ENCODE results near the gene FBN1. TPM values are rescaled to one million over a fixed set of nuclear protein-coding genes. Genes with fewer than 3 reads are reported as not detected.

FBN1 gene
- total RNA-seq, 1 experiment from 2014 or later = 5.2 TPM

GRCh38 chr15:48520376-48521155, 124.9 kb downstream of the FBN1 start:
- no peak overlapping the region for H3K4me3 Mint-ChIP-seq
- no peak overlapping the region for H3K27ac Mint-ChIP-seq
- TF ChIP-seq HMGA2 (CRISPR knock-in tag; IDR thresholded peaks at IDR 0.05) = no peak
- TF ChIP-seq, protein P1, sequence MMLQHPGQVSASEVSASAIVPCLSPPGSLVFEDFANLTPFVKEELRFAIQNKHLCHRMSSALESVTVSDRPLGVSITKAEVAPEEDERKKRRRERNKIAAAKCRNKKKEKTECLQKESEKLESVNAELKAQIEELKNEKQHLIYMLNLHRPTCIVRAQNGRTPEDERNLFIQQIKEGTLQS (CRISPR knock-in tag; conservative IDR thresholded peaks at IDR 0.05) = no peak
- no peak for TF ChIP-seq ZNF219 (CRISPR knock-in tag; IDR thresholded peaks at IDR 0.05; ENCODE audit: borderline replicate concordance)
- TF ChIP-seq ATF1 (CRISPR knock-in tag; IDR thresholded peaks at IDR 0.05) = no peak
- TF ChIP-seq GABPB1 (CRISPR knock-in tag; IDR thresholded peaks at IDR 0.05) = no peak
- no peak for TF ChIP-seq NFYB (CRISPR knock-in tag; conservative IDR thresholded peaks at IDR 0.05; ENCODE audit: low read depth)
- TF ChIP-seq ZNF416 (CRISPR knock-in tag; IDR thresholded peaks at IDR 0.05) = no peak
- TF ChIP-seq, protein P2, sequence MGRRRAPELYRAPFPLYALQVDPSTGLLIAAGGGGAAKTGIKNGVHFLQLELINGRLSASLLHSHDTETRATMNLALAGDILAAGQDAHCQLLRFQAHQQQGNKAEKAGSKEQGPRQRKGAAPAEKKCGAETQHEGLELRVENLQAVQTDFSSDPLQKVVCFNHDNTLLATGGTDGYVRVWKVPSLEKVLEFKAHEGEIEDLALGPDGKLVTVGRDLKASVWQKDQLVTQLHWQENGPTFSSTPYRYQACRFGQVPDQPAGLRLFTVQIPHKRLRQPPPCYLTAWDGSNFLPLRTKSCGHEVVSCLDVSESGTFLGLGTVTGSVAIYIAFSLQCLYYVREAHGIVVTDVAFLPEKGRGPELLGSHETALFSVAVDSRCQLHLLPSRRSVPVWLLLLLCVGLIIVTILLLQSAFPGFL (CRISPR knock-in tag; IDR thresholded peaks at IDR 0.05; ENCODE audit: borderline replicate concordance) = no peak
- TF ChIP-seq, protein P3, sequence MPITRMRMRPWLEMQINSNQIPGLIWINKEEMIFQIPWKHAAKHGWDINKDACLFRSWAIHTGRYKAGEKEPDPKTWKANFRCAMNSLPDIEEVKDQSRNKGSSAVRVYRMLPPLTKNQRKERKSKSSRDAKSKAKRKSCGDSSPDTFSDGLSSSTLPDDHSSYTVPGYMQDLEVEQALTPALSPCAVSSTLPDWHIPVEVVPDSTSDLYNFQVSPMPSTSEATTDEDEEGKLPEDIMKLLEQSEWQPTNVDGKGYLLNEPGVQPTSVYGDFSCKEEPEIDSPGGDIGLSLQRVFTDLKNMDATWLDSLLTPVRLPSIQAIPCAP (CRISPR knock-in tag; IDR thresholded peaks at IDR 0.05) = no peak
- TF ChIP-seq FOXK1 (CRISPR knock-in tag; IDR thresholded peaks at IDR 0.05) = no peak
- no peak for TF ChIP-seq USF1 (CRISPR knock-in tag; IDR thresholded peaks at IDR 0.05)
- TF ChIP-seq SOX15 (CRISPR knock-in tag; IDR thresholded peaks at IDR 0.05) = no peak
- TF ChIP-seq, protein P4, sequence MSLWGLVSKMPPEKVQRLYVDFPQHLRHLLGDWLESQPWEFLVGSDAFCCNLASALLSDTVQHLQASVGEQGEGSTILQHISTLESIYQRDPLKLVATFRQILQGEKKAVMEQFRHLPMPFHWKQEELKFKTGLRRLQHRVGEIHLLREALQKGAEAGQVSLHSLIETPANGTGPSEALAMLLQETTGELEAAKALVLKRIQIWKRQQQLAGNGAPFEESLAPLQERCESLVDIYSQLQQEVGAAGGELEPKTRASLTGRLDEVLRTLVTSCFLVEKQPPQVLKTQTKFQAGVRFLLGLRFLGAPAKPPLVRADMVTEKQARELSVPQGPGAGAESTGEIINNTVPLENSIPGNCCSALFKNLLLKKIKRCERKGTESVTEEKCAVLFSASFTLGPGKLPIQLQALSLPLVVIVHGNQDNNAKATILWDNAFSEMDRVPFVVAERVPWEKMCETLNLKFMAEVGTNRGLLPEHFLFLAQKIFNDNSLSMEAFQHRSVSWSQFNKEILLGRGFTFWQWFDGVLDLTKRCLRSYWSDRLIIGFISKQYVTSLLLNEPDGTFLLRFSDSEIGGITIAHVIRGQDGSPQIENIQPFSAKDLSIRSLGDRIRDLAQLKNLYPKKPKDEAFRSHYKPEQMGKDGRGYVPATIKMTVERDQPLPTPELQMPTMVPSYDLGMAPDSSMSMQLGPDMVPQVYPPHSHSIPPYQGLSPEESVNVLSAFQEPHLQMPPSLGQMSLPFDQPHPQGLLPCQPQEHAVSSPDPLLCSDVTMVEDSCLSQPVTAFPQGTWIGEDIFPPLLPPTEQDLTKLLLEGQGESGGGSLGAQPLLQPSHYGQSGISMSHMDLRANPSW (CRISPR knock-in tag; conservative IDR thresholded peaks at IDR 0.05; ENCODE audit: low read depth) = no peak
- TF ChIP-seq ZNF138 (CRISPR knock-in tag; conservative IDR thresholded peaks at IDR 0.05) = no peak
- no peak for TF ChIP-seq ZBTB21 (CRISPR knock-in tag; IDR thresholded peaks at IDR 0.05; ENCODE audit: borderline replicate concordance)
- POLR2A ChIA-PET = no interaction called here
- no peaks in the 10 kb centered on the region for H3K36me3 Mint-ChIP-seq
- DNase-seq (ENCODE audit: low spot score) (peak; percentile 68), ATAC-seq (peak; percentile 99)
- no peaks in the 10 kb centered on the region for H3K27me3 Mint-ChIP-seq (ENCODE audit: low read depth)
- peaks cover 4% of the 10 kb centered on the region; the same call in 1 of the 2 replicates for H3K9me3 Mint-ChIP-seq
- peaks cover 5% of the 10 kb centered on the region for H3K4me1 Mint-ChIP-seq
- CTCF ChIA-PET = interaction anchor here (0.6 to 2.7 kb wide), 13 partner anchors 8 to 291 kb away, joined by 3 to 31 read pairs (median 5); no protein-coding TSS in a partner anchor

GRCh38 chr15:48516121-48516520, 129.4 kb downstream of the FBN1 start:
- Mint-ChIP-seq H3K9me3 (peaks cover 3% of the 10 kb centered on the region), H3K36me3 (no peaks in the 10 kb centered on the region), H3K4me3 (no peak overlapping the region), H3K27me3 (ENCODE audit: low read depth) (no peaks in the 10 kb centered on the region), H3K4me1 (peaks cover 5% of the 10 kb centered on the region), H3K27ac (no peak overlapping the region)
- CTCF ChIA-PET = interaction anchor here (1.5 kb wide), 1 partner anchor 9 kb away, joined by 6 read pairs; no protein-coding TSS in a partner anchor
- DNase-seq (ENCODE audit: low spot score) = no peak
- POLR2A ChIA-PET = no interaction called here
- ATAC-seq = no peak
- TF ChIP-seq, protein P5, sequence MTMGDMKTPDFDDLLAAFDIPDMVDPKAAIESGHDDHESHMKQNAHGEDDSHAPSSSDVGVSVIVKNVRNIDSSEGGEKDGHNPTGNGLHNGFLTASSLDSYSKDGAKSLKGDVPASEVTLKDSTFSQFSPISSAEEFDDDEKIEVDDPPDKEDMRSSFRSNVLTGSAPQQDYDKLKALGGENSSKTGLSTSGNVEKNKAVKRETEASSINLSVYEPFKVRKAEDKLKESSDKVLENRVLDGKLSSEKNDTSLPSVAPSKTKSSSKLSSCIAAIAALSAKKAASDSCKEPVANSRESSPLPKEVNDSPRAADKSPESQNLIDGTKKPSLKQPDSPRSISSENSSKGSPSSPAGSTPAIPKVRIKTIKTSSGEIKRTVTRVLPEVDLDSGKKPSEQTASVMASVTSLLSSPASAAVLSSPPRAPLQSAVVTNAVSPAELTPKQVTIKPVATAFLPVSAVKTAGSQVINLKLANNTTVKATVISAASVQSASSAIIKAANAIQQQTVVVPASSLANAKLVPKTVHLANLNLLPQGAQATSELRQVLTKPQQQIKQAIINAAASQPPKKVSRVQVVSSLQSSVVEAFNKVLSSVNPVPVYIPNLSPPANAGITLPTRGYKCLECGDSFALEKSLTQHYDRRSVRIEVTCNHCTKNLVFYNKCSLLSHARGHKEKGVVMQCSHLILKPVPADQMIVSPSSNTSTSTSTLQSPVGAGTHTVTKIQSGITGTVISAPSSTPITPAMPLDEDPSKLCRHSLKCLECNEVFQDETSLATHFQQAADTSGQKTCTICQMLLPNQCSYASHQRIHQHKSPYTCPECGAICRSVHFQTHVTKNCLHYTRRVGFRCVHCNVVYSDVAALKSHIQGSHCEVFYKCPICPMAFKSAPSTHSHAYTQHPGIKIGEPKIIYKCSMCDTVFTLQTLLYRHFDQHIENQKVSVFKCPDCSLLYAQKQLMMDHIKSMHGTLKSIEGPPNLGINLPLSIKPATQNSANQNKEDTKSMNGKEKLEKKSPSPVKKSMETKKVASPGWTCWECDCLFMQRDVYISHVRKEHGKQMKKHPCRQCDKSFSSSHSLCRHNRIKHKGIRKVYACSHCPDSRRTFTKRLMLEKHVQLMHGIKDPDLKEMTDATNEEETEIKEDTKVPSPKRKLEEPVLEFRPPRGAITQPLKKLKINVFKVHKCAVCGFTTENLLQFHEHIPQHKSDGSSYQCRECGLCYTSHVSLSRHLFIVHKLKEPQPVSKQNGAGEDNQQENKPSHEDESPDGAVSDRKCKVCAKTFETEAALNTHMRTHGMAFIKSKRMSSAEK (CRISPR knock-in tag; IDR thresholded peaks at IDR 0.05; ENCODE audit: borderline replicate concordance) = no peak
- TF ChIP-seq ZNF416 (CRISPR knock-in tag; IDR thresholded peaks at IDR 0.05) (no peak), HMGA2 (CRISPR knock-in tag; IDR thresholded peaks at IDR 0.05) (no peak), NFE2L1 (CRISPR knock-in tag; IDR thresholded peaks at IDR 0.05) (no peak), TEAD1 (CRISPR knock-in tag; IDR thresholded peaks at IDR 0.05) (no peak), TEAD4 (CRISPR knock-in tag; IDR thresholded peaks at IDR 0.05) (no peak), SP1 (CRISPR knock-in tag; conservative IDR thresholded peaks at IDR 0.05) (no peak), NFATC4 (CRISPR knock-in tag; IDR thresholded peaks at IDR 0.05) (no peak), E2F4 (CRISPR knock-in tag; IDR thresholded peaks at IDR 0.05; ENCODE audit: borderline replicate concordance, low read depth) (no peak)
- TF ChIP-seq, protein P6, sequence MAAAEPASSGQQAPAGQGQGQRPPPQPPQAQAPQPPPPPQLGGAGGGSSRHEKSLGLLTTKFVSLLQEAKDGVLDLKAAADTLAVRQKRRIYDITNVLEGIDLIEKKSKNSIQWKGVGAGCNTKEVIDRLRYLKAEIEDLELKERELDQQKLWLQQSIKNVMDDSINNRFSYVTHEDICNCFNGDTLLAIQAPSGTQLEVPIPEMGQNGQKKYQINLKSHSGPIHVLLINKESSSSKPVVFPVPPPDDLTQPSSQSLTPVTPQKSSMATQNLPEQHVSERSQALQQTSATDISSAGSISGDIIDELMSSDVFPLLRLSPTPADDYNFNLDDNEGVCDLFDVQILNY (CRISPR knock-in tag; IDR thresholded peaks at IDR 0.05) = no peak

Measured in WTC11 (cell line).